Gastrocnemius medialis (tissue), 4 donors: ENCODE results near the gene SCUBE1.

Experiments
- CTCF ChIP-seq, 5 experiments: fragments of 450-650 bp in 3 of 5; fragments of 200-600 bp in 2 of 5; sonication (generic) in 2 of 5; IDR thresholded peaks in 4 of 5; conservative IDR thresholded peaks in 1 of 5; 1 replicate in 4 of 5; 2 replicates in 1 of 5; pipeline ENCODE4 v1.5.1; 2016 to 2019; ENCODE audit warnings: antibody characterized with exemption in 5 of 5, mild to moderate bottlenecking in 3 of 5, moderate library complexity in 3 of 5
- POLR2A ChIP-seq, 2 donors: fragments of 450-650 bp; IDR thresholded peaks; one replicate each; pipeline ENCODE4 v1.6.1; 2017; ENCODE audit warnings: antibody characterized with exemption in 2 of 2, mild to moderate bottlenecking in 2 of 2, moderate library complexity in 2 of 2

- no peak for TF ChIP-seq POLR2A (IDR thresholded peaks at IDR 0.05)
- no peak for TF ChIP-seq CTCF (IDR thresholded peaks at IDR 0.05 in 4 of 5, conservative IDR thresholded peaks at IDR 0.05 in 1 of 5)
Observed at GRCh38 chr22:43370036-43370435, 26.9 kb upstream of the SCUBE1 start.
